B cell (primary cell): ENCODE data around the gene NXPH2. TPM values are rescaled to one million over a fixed set of nuclear protein-coding genes. Genes with fewer than 3 reads are reported as not detected.

ENCODE experiments used
- ATAC-seq: fragments of 200-7000 bp; cut with Tn5 transposase; one replicate; pipeline ENCODE4 v1.10.0; 2021; ENCODE audit warnings: low read depth, mild to moderate bottlenecking, moderate number of reproducible peaks, moderate library complexity
- CTCF ChIA-PET: fragments of 350-600 bp; sonication (Branson Sonifier 250); formaldehyde crosslinking; loops from one replicate; lab custom pipeline; 2021; ENCODE audit warnings: antibody characterized with exemption, inconsistent platforms; lab: Charles Lee
- POLR2A ChIA-PET: fragments of 350-600 bp; sonication (Branson Sonifier 250); formaldehyde crosslinking; loops from one replicate; lab custom pipeline; 2021; ENCODE audit warnings: antibody characterized with exemption; lab: Charles Lee
- DNase-seq: peaks from one replicate; pipeline ENCODE4 v3.0.0; 2013
- H2AFZ ChIP-seq: 2 replicates; pipeline ENCODE4 v1.6.1; 2012; ENCODE audit warnings: mild to moderate bottlenecking, low read depth, low read length; ENCODE audit not compliant: insufficient read depth, poor library complexity, severe bottlenecking
- H3K27ac ChIP-seq, 2 donors: 1 replicate in 1 of 2; 2 replicates in 1 of 2; pipeline ENCODE4 v1.5.1; 2012 to 2013; ENCODE audit warnings: low read length in 2 of 2, mild to moderate bottlenecking in 2 of 2, moderate library complexity in 1 of 2
- H3K27me3 ChIP-seq, 4 experiments: fragments of 200-600 bp in 1 of 4; sonication (generic) in 1 of 4; replicated peaks in 1 of 4; 1 replicate in 2 of 4; 2 replicates in 2 of 4; pipeline versions ENCODE4 v1.6.1 to v1.7.0; 2013 to 2016; ENCODE audit warnings: low read length in 3 of 4, mild to moderate bottlenecking in 2 of 4, mixed read lengths in 1 of 4, moderate library complexity in 1 of 4; ENCODE audit not compliant: insufficient read depth in 4 of 4, control insufficient read depth in 3 of 4; ENCODE audit errors: control extremely low read depth in 1 of 4
- H3K36me3 ChIP-seq, 2 experiments: replicated peaks in 1 of 2; 1 replicate in 1 of 2; 2 replicates in 1 of 2; pipeline versions ENCODE4 v1.6.1 to v1.7.1; 2013; ENCODE audit warnings: low read length in 1 of 2; ENCODE audit not compliant: insufficient read depth in 2 of 2, control insufficient read depth in 1 of 2; ENCODE audit errors: control extremely low read depth in 1 of 2, extremely low read depth in 1 of 2
- H3K4me1 ChIP-seq, 2 donors: fragments of 200-600 bp in 1 of 2; sonication (generic) in 1 of 2; 1 replicate in 1 of 2; 2 replicates in 1 of 2; pipeline versions ENCODE4 v1.5.1 to v1.6.1; 2013 to 2017; ENCODE audit warnings: low read length in 2 of 2; ENCODE audit not compliant: control insufficient read depth in 2 of 2, insufficient read depth in 2 of 2
- H3K4me2 ChIP-seq: replicated peaks from 2 replicates; pipeline ENCODE3; 2012; ENCODE audit warnings: mild to moderate bottlenecking, low read depth, low read length; ENCODE audit not compliant: poor library complexity, severe bottlenecking
- H3K4me3 ChIP-seq, 5 experiments: fragments of 200-600 bp in 1 of 5; sonication (generic) in 1 of 5; 1 replicate in 3 of 5; 2 replicates in 2 of 5; pipeline versions ENCODE4 v1.5.1 to v1.7.0; 2011 to 2016; ENCODE audit warnings: low read length in 4 of 5, mild to moderate bottlenecking in 4 of 5, low read depth in 2 of 5, control low read depth in 1 of 5, moderate library complexity in 1 of 5; ENCODE audit not compliant: insufficient read depth in 1 of 5; ENCODE audit errors: control extremely low read depth in 1 of 5, extremely low read depth in 1 of 5
- H3K79me2 ChIP-seq: fragments of 200-600 bp; sonication (generic); one replicate; pipeline ENCODE4 v1.6.0; 2016; ENCODE audit warnings: low read length; ENCODE audit not compliant: control insufficient read depth, insufficient read depth
- H3K9ac ChIP-seq: fragments of 200-600 bp; sonication (generic); 2 replicates; pipeline ENCODE4 v1.6.1; 2017; ENCODE audit warnings: mild to moderate bottlenecking, low read length, moderate library complexity
- H3K9me3 ChIP-seq, 3 donors: one replicate each; pipeline versions ENCODE4 v1.6.1 to v1.7.1; 2013; ENCODE audit warnings: low read length in 2 of 3; ENCODE audit not compliant: control insufficient read depth in 2 of 3, insufficient read depth in 1 of 3; ENCODE audit errors: control extremely low read depth in 1 of 3
- H4K20me1 ChIP-seq: 2 replicates; pipeline ENCODE4 v1.6.0; 2012; ENCODE audit warnings: mild to moderate bottlenecking, low read length; ENCODE audit not compliant: insufficient read depth, control insufficient read depth, poor library complexity, severe bottlenecking
- H3K27ac Mint-ChIP-seq: one replicate; pipeline ENCODE4 v1.8.0; 2021; ENCODE audit warnings: mixed read lengths
- H3K27me3 Mint-ChIP-seq: one replicate; pipeline ENCODE4 v1.8.0; 2021; ENCODE audit warnings: mixed read lengths
- H3K4me1 Mint-ChIP-seq: one replicate; pipeline ENCODE4 v1.8.0; 2021; ENCODE audit warnings: mixed read lengths
- H3K4me3 Mint-ChIP-seq: one replicate; pipeline ENCODE4 v1.8.0; 2021; ENCODE audit warnings: mixed read lengths
- H3K9me3 Mint-ChIP-seq: one replicate; pipeline ENCODE4 v1.8.0; 2022; ENCODE audit warnings: mixed read lengths; ENCODE audit not compliant: insufficient read depth
- CTCF ChIP-seq: fragments of 200-600 bp; IDR thresholded peaks from one replicate; pipeline ENCODE4 v1.8.0; 2022; ENCODE audit warnings: antibody characterized with exemption, mild to moderate bottlenecking
- EZH2 ChIP-seq: IDR thresholded peaks from 2 replicates; pipeline ENCODE4 v1.6.1; 2012; ENCODE audit warnings: borderline replicate concordance, low read depth, mild to moderate bottlenecking, moderate library complexity, low read length; ENCODE audit not compliant: insufficient read depth, poor library complexity, severe bottlenecking
- WGBS: methylation state at CpG from one replicate; pipeline ENCODE4 v1.1.5; 2013; ENCODE audit warnings: missing lambda C conversion rate; ENCODE audit not compliant: insufficient coverage; 5-methylcytosine and 5-hydroxymethylcytosine counted together
- intact Hi-C: fragments of 100-400 bp; cut with micrococcal nuclease; formaldehyde crosslinking; loops from one replicate; pipeline ENCODE4 v1.10.0; 2022
- polyA plus RNA-seq: library from polyadenylated mRNA; depleted of rRNA; stranded (reverse); fragments of >200 nt; gene quantifications from 2 replicates; pipeline ENCODE4 v1.2.3, GENCODE V29; 2012
- total RNA-seq, 2 donors: library from RNA; stranded (reverse); fragments of 120-200 nt in 1 of 2; gene quantifications; 1 replicate in 1 of 2; 2 replicates in 1 of 2; pipeline versions ENCODE4 v1.2.3 to v1.2.4, GENCODE V29; 2013 to 2022

NXPH2 gene
- total and polyA plus RNA-seq, 2 donors (not counting 1 experiment from before 2014, with no cell fraction given) = not detected

- Histone ChIP-seq H3K9ac (no peak overlapping the region), H3K4me1 (no peaks in the 10 kb centered on the region), H3K79me2 (no peaks in the 10 kb centered on the region), H3K4me3 (no peak overlapping the region), H3K4me2 (no peak overlapping the region), H3K27me3 (no peaks in the 10 kb centered on the region), H3K27ac (no peak overlapping the region), H2AFZ (no peak overlapping the region), H3K36me3 (no peaks in the 10 kb centered on the region), H4K20me1 (no peaks in the 10 kb centered on the region), H3K9me3 (no peaks in the 10 kb centered on the region)
- POLR2A ChIA-PET = no interaction called here
- Mint-ChIP-seq H3K4me1 (no peaks in the 10 kb centered on the region), H3K27me3 (peaks cover 12% of the 10 kb centered on the region), H3K4me3 (no peak overlapping the region), H3K9me3 (no peaks in the 10 kb centered on the region), H3K27ac (no peak overlapping the region)
- intact Hi-C loops = no loop called here
- TF ChIP-seq CTCF = no peak
- 100% methylated on average over 1 of the region's 10 CpGs for WGBS
- CTCF ChIA-PET = no interaction called here
- no peak for ATAC-seq
- DNase-seq = no peak
These were observed 108.6 kb downstream of the NXPH2 start for GRCh38 chr2:138671566-138671965.

- Mint-ChIP-seq H3K27me3 (peaks cover 12% of the 10 kb centered on the region), H3K4me3 (no peak overlapping the region), H3K9me3 (no peaks in the 10 kb centered on the region), H3K27ac (no peak overlapping the region), H3K4me1 (no peaks in the 10 kb centered on the region)
- Histone ChIP-seq H3K9ac (no peak overlapping the region), H4K20me1 (no peaks in the 10 kb centered on the region), H3K27ac (no peak overlapping the region), H3K4me1 (no peaks in the 10 kb centered on the region), H3K27me3 (no peaks in the 10 kb centered on the region), H2AFZ (no peak overlapping the region), H3K79me2 (no peaks in the 10 kb centered on the region), H3K9me3 (no peaks in the 10 kb centered on the region), H3K36me3 (no peaks in the 10 kb centered on the region), H3K4me3 (no peak overlapping the region), H3K4me2 (no peak overlapping the region)
- WGBS = 42% methylated on average over 1 of the region's 5 CpGs
- TF ChIP-seq EZH2 = no peak
- no peak for TF ChIP-seq CTCF
- intact Hi-C loops = no loop called here
- DNase-seq (no peak), ATAC-seq (no peak)
- ChIA-PET CTCF (no interaction called here), POLR2A (no interaction called here)
These were observed 109.5 kb downstream of the NXPH2 start for GRCh38 chr2:138670734-138671133.
